T-helper 1 cell treated with Interleukin-12 subunit alpha and Interleukin-12 subunit beta and Interleukin-4 antibody, amounts not matched to agents 30 μg/mL and 1 μg/mL, for 36 hours (primary cell): ENCODE measurements around the gene RIT1.

Experiments
- H3K27ac Mint-ChIP-seq: one replicate; pipeline ENCODE4 v1.8.0; 2021; ENCODE audit warnings: mild to moderate bottlenecking, mixed read lengths
- H3K27me3 Mint-ChIP-seq: one replicate; pipeline ENCODE4 v1.8.0; 2021; ENCODE audit warnings: low read depth, mixed read lengths
- H3K36me3 Mint-ChIP-seq: one replicate; pipeline ENCODE4 v1.8.0; 2021; ENCODE audit warnings: low read depth, mixed read lengths
- H3K4me1 Mint-ChIP-seq: one replicate; pipeline ENCODE4 v1.8.0; 2021; ENCODE audit warnings: low read depth, mixed read lengths
- H3K4me3 Mint-ChIP-seq: one replicate; pipeline ENCODE4 v1.8.0; 2021; ENCODE audit warnings: mild to moderate bottlenecking, moderate library complexity, mixed read lengths
- H3K9me3 Mint-ChIP-seq: one replicate; pipeline ENCODE4 v1.8.0; 2021; ENCODE audit warnings: mixed read lengths

Gene RIT1

GRCh38 chr1:155911156-155912055 is at the start of gene RIT1:
TSS of gene RIT1 (minus strand) at chr1:155911349. CDS start at chr1:155910761, 588 bp downstream.
- no peaks in the 10 kb centered on the region for H3K9me3 Mint-ChIP-seq
- no peaks in the 10 kb centered on the region for H3K27me3 Mint-ChIP-seq
- peaks cover 25% of the 10 kb centered on the region for H3K4me1 Mint-ChIP-seq
- peak within 1 kb of the TSS; percentile 98 for H3K27ac Mint-ChIP-seq
- peak within 1 kb of the TSS; percentile 99 for H3K4me3 Mint-ChIP-seq
- H3K36me3 Mint-ChIP-seq, result peaks cover 24% of the 10 kb centered on the region

GRCh38 chr1:155960081-155960745 is 49.1 kb upstream of the RIT1 start:
- Mint-ChIP-seq H3K4me1 (peaks cover 19% of the 10 kb centered on the region), H3K9me3 (no peaks in the 10 kb centered on the region), H3K27ac (peak overlapping the region; percentile 69), H3K36me3 (peaks cover 49% of the 10 kb centered on the region), H3K27me3 (no peaks in the 10 kb centered on the region), H3K4me3 (no peak overlapping the region)

- no peaks in the 10 kb centered on the region for H3K9me3 Mint-ChIP-seq
- H3K27ac Mint-ChIP-seq, result no peak overlapping the region
- peaks cover 49% of the 10 kb centered on the region for H3K36me3 Mint-ChIP-seq
- H3K4me3 Mint-ChIP-seq, result no peak overlapping the region
- peaks cover 16% of the 10 kb centered on the region for H3K4me1 Mint-ChIP-seq
- no peaks in the 10 kb centered on the region for H3K27me3 Mint-ChIP-seq
Measured at GRCh38 chr1:155957411-155957915, 46.3 kb upstream of the RIT1 start.

GRCh38 chr1:155954645-155955044 is 43.5 kb upstream of the RIT1 start:
- no peak overlapping the region for H3K4me3 Mint-ChIP-seq
- no peak overlapping the region for H3K27ac Mint-ChIP-seq
- no peaks in the 10 kb centered on the region for H3K9me3 Mint-ChIP-seq
- H3K36me3 Mint-ChIP-seq, result peaks cover 46% of the 10 kb centered on the region
- H3K4me1 Mint-ChIP-seq, result no peaks in the 10 kb centered on the region
- no peaks in the 10 kb centered on the region for H3K27me3 Mint-ChIP-seq

GRCh38 chr1:155952505-155952890 is 41.3 kb upstream of the RIT1 start:
- Mint-ChIP-seq H3K4me1 (peaks cover 3% of the 10 kb centered on the region), H3K9me3 (no peaks in the 10 kb centered on the region), H3K4me3 (no peak overlapping the region), H3K27me3 (no peaks in the 10 kb centered on the region), H3K27ac (no peak overlapping the region), H3K36me3 (peaks cover 45% of the 10 kb centered on the region)

- Mint-ChIP-seq H3K27ac (no peak overlapping the region), H3K36me3 (peaks cover 43% of the 10 kb centered on the region), H3K4me3 (no peak overlapping the region), H3K27me3 (no peaks in the 10 kb centered on the region), H3K4me1 (peaks cover 7% of the 10 kb centered on the region), H3K9me3 (no peaks in the 10 kb centered on the region)
Measured at GRCh38 chr1:155951753-155952504, 40.8 kb upstream of the RIT1 start.

GRCh38 chr1:155950829-155951228 is 39.7 kb upstream of the RIT1 start:
- Mint-ChIP-seq H3K9me3 (no peaks in the 10 kb centered on the region), H3K4me3 (no peak overlapping the region), H3K27ac (no peak overlapping the region), H3K27me3 (no peaks in the 10 kb centered on the region), H3K36me3 (peaks cover 53% of the 10 kb centered on the region), H3K4me1 (peaks cover 18% of the 10 kb centered on the region)

GRCh38 chr1:155947741-155948140 is 36.6 kb upstream of the RIT1 start:
- Mint-ChIP-seq H3K27ac (peak overlapping the region; percentile 69), H3K27me3 (no peaks in the 10 kb centered on the region), H3K4me1 (peaks cover 32% of the 10 kb centered on the region), H3K9me3 (no peaks in the 10 kb centered on the region), H3K4me3 (no peak overlapping the region), H3K36me3 (peaks cover 47% of the 10 kb centered on the region)

GRCh38 chr1:155947292-155947691 is 36.1 kb upstream of the RIT1 start:
- Mint-ChIP-seq H3K9me3 (no peaks in the 10 kb centered on the region), H3K27ac (peak overlapping the region; percentile 87), H3K27me3 (no peaks in the 10 kb centered on the region), H3K4me1 (peaks cover 34% of the 10 kb centered on the region), H3K36me3 (peaks cover 45% of the 10 kb centered on the region), H3K4me3 (peak overlapping the region; percentile 14)

GRCh38 chr1:155946633-155947219 is 35.6 kb upstream of the RIT1 start:
- Mint-ChIP-seq H3K4me3 (peak overlapping the region; percentile 69), H3K9me3 (no peaks in the 10 kb centered on the region), H3K36me3 (peaks cover 40% of the 10 kb centered on the region), H3K4me1 (peaks cover 39% of the 10 kb centered on the region), H3K27ac (peak overlapping the region; percentile 87), H3K27me3 (no peaks in the 10 kb centered on the region)

- Mint-ChIP-seq H3K4me1 (peaks cover 55% of the 10 kb centered on the region), H3K27ac (peak overlapping the region; percentile 90), H3K4me3 (no peak overlapping the region), H3K36me3 (peaks cover 27% of the 10 kb centered on the region), H3K27me3 (no peaks in the 10 kb centered on the region), H3K9me3 (no peaks in the 10 kb centered on the region)
Measured at GRCh38 chr1:155944444-155944799, 33.3 kb upstream of the RIT1 start.

- peaks cover 23% of the 10 kb centered on the region for H3K36me3 Mint-ChIP-seq
- no peak overlapping the region for H3K4me3 Mint-ChIP-seq
- H3K27ac Mint-ChIP-seq, result peak overlapping the region; percentile 77
- peaks cover 60% of the 10 kb centered on the region for H3K4me1 Mint-ChIP-seq
- H3K9me3 Mint-ChIP-seq, result no peaks in the 10 kb centered on the region
- H3K27me3 Mint-ChIP-seq, result no peaks in the 10 kb centered on the region
Measured at GRCh38 chr1:155942578-155943141, 31.5 kb upstream of the RIT1 start.

- Mint-ChIP-seq H3K27me3 (no peaks in the 10 kb centered on the region), H3K36me3 (peaks cover 20% of the 10 kb centered on the region), H3K27ac (peak overlapping the region; percentile 94), H3K4me1 (peaks cover 56% of the 10 kb centered on the region), H3K4me3 (no peak overlapping the region), H3K9me3 (no peaks in the 10 kb centered on the region)
Measured at GRCh38 chr1:155941845-155942531, 30.8 kb upstream of the RIT1 start.
